SK-N-SH treated with all-trans-retinoic acid at 6 μM for 48 hours (cell line): Measurements from ENCODE around the gene OTOG.

Experiments used
- ARNTL ChIP-seq: fragments of 450-650 bp; formaldehyde crosslinking; IDR thresholded peaks from 2 replicates; pipeline ENCODE4 v1.5.0; 2020; ENCODE audit warnings: low read depth, mild to moderate bottlenecking, moderate library complexity, borderline replicate concordance
- GLIS3 ChIP-seq: fragments of 250-450 bp; sonication (Bioruptor Pico); IDR thresholded peaks from 2 replicates; pipeline ENCODE4 v1.5.0; 2020; ENCODE audit warnings: mild to moderate bottlenecking, moderate library complexity
- ZFP30 ChIP-seq: fragments of 450-650 bp; formaldehyde crosslinking; IDR thresholded peaks from 2 replicates; pipeline ENCODE4 v1.5.0; 2022; ENCODE audit warnings: mild to moderate bottlenecking, moderate library complexity
- ZNF70 ChIP-seq: fragments of 450-650 bp; formaldehyde crosslinking; IDR thresholded peaks from 2 replicates; pipeline ENCODE4 v1.5.0; 2020; ENCODE audit warnings: mild to moderate bottlenecking, moderate library complexity
- TF ChIP-seq, protein P1 (sequence below): fragments of 250-450 bp; sonication (Bioruptor Pico); IDR thresholded peaks from 2 replicates; pipeline ENCODE4 v1.5.1; 2020; ENCODE audit warnings: low read depth, mild to moderate bottlenecking, moderate library complexity

DNA sequence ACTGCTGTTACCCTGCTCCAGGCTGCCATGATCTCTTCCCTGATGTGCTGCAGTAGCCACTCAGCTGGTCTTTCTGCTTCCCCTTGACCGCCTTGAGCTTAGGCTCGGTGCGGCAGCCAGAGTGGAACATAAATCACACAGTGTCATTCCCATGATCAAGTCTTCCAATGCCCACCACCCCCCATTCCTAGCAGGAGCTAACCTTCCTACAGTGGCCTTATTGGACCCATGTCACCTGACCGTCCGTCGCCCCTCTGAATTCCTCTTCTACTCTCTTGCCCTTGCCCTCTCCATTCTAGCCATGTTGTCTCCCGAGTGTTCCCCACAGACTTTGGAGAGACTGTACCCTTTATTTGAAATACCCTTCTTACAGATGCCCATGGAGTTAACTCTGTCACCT lies 43.4 kb downstream of the OTOG start:
- no peak for TF ChIP-seq ZFP30 (CRISPR knock-in tag)
- TF ChIP-seq, protein P1, sequence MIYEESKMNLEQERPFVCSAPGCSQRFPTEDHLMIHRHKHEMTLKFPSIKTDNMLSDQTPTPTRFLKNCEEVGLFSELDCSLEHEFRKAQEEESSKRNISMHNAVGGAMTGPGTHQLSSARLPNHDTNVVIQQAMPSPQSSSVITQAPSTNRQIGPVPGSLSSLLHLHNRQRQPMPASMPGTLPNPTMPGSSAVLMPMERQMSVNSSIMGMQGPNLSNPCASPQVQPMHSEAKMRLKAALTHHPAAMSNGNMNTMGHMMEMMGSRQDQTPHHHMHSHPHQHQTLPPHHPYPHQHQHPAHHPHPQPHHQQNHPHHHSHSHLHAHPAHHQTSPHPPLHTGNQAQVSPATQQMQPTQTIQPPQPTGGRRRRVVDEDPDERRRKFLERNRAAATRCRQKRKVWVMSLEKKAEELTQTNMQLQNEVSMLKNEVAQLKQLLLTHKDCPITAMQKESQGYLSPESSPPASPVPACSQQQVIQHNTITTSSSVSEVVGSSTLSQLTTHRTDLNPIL (CRISPR knock-in tag): no peak
- no peak for TF ChIP-seq ARNTL
- TF ChIP-seq GLIS3 (CRISPR knock-in tag): no peak
- no peak for TF ChIP-seq ZNF70
